Astrocyte of the cerebellum (primary cell): ENCODE results near the gene TBX3.

Experiments used
- DNase-seq: peaks from one replicate; pipeline ENCODE4 v3.0.0-alpha.2; 2011; ENCODE audit warnings: low read depth
- H3K4me3 ChIP-seq: 2 replicates; pipeline ENCODE4 v1.5.1; 2011; ENCODE audit warnings: mild to moderate bottlenecking, low read depth, low read length, moderate library complexity
- in situ Hi-C: cut with HindIII; loops from 2 replicates; pipeline ENCODE4 v1.10.0; 2017; ENCODE audit warnings: low sequenced_read_pairs
- TF ChIP-seq, protein P1 (sequence below): IDR thresholded peaks from 2 replicates; pipeline ENCODE4 v1.5.1; 2012; ENCODE audit warnings: low read length, low read depth, moderate library complexity, mild to moderate bottlenecking; ENCODE audit errors: missing control alignments

Gene TBX3

DNA sequence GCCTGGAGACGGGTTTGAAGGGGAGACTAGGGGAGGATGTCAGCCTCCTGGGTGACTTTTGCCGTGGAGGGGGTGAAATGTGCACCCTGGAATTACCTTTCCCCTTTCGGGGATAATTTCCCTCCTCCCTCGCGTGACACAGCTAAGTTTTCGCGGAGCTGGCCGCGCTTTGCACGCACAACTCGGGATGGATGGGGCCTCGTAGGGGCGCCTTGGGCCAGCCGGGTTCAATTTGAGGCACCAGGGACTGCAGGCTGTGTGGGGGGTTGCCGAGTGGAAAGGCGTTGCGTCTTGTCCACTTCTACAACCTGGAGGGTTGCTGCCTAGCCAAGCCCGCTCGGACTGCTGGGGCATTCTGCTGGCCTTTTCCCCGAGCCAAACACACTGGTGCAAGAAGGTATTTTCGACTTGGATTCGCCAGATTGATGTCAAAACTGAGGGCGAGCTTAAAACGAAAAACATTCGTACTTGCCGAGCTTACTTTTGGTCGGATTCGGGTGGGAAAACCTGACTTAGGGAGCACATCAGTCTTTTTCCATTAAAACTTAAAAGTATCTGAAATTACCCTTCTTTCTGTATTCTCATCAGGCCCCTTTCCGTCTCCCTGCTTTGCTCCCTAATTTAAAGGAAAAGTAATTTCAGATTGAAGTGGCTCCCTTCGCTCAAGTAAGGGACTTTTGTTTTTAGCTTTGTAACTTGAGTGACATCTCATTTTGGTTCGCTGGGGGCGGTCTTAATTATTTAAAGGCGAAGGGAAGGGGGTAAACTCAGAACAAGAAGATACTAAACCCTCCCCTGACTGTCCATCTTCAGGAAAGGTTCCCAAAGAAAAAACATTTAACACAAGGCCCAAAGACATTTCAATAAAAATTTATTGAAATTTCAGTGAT lies 14.3 kb downstream of the TBX3 start:
- in situ Hi-C loops: no loop called here
- TF ChIP-seq, protein P1, sequence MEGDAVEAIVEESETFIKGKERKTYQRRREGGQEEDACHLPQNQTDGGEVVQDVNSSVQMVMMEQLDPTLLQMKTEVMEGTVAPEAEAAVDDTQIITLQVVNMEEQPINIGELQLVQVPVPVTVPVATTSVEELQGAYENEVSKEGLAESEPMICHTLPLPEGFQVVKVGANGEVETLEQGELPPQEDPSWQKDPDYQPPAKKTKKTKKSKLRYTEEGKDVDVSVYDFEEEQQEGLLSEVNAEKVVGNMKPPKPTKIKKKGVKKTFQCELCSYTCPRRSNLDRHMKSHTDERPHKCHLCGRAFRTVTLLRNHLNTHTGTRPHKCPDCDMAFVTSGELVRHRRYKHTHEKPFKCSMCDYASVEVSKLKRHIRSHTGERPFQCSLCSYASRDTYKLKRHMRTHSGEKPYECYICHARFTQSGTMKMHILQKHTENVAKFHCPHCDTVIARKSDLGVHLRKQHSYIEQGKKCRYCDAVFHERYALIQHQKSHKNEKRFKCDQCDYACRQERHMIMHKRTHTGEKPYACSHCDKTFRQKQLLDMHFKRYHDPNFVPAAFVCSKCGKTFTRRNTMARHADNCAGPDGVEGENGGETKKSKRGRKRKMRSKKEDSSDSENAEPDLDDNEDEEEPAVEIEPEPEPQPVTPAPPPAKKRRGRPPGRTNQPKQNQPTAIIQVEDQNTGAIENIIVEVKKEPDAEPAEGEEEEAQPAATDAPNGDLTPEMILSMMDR: no peak
- peak overlapping the region; percentile 31 for H3K4me3 ChIP-seq
- DNase-seq: no peak

DNA sequence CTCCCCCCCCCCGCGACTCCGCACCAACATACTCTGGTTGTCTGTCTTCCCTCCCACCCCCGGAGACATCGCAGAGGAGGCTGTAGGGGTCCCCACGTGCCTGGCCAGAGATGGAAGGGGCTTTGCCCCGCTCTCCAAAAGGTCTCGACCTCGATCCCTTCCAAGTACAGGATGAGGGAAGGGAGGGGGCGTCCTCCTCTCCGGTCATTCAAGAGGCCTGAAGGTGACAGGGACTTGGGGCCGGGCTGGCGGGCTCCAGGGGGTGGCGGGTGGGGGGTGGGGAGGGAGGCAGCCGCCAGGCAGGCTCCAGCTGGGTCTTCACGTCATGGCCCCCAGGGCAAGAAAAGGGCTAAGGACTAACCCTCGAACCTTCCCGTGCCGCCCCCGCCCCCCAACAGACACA lies 15.1 kb downstream of the TBX3 start:
- DNase-seq: no peak
- peak overlapping the region; percentile 39 for H3K4me3 ChIP-seq
- TF ChIP-seq, protein P1: no peak
- in situ Hi-C loops: no loop called here

DNA sequence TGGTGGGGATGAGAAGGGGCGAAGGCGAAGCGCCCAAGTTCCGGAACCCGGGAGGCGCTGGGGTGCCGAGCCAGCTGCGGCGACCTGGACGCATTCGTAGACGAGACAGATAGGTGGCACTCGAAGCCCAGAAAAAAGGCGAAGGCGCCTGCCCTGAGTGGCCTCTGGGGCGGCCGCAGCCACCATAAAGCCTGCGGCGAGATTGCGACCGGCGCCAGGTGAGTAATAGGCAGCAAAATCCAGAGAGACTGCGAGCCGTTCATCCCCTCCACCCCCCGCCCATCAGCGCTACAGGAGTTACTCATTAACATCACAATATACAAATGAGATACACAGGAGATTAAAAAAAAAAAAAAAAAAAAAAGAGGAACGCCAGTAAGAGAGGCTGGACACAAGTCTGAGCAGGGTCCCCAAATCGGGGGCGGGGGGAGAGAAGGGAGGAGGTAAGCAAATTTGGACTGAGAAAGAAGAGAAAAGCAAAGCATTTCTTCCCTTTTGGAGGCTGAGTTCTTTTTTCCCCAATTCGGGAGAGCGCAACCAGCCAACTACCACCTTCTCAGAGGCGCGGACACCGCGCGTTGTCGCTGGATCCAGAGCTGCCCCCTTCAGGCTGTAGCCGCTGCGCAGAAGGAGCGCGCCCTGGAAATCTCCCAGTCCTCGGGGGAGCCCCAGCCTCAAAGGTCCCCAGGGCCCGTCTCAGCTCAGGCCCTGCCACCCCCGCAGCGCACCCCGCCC lies 15.7 kb downstream of the TBX3 start:
- TF ChIP-seq, protein P1: peak; percentile 50
- in situ Hi-C loops: no loop called here
- DNase-seq: no peak
- H3K4me3 ChIP-seq: peak overlapping the region; percentile 39

DNA sequence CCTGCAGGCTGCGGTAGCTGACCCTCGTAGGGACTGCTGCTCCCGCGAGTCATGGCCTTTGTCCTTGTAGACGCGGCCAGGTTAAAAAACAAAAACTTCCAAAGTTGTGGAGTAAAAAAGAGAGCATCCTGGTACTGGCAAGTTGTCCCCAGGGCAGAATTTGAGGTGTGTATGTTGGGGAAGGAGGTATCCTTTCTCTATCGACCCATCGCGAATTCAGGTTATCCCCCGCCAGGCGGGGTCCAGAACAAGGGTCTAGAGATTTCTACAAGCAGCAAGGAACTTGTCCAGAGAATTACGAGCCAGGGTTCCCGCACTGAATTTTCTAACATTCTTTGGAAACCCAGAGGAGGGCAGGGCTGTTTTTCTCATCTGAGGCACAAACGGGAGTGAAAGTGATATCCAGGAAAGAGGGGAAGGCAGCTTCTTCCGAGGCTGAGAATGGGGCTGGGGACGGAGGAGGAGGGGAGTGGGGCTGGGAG lies 16.3 kb downstream of the TBX3 start:
- in situ Hi-C loops: no loop called here
- peak overlapping the region; percentile 39 for H3K4me3 ChIP-seq
- no peak for DNase-seq
- TF ChIP-seq, protein P1: no peak

DNA sequence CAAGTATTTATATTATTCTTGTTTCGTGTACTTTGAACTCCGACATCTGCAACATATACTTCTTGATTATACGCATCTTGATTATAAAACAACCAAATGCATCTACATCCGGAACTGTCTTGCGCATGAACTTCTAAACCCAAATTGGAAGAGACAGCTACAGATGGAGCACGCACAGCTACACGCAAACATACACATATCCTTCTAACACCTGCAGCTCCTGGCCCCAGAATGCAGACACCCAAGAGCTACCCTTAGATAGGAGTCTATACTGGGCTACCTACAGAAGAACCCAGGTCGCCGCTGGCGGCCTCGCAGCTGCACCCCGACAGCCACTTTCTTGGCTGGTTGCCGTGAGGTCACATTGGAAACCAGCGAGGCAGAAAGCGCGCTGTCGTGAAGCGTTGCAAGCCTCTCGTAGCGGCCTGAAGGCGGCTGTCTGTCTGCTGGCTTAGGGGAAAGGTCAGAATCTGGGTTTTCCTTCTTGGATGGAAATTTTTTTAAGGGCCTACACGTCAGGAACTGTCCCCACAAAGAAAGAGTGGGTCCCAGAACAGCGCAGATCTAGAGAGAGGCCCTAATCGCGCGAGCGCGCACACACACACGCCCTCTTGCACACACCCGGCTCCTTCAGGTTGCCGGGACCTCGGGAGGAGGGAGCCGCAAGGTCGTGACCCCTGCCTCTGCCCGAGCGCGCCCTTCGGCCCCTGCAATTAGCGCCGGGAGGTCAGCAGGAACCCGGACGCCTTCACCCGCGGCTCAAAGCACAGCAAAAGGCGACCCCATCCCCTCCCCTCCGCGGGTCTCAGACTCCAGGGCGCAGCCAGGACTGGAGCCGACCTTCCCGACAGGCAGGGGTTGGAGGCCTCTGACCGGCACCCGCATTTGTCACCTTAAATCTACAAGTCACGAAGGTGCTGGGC lies 17.0 kb downstream of the TBX3 start:
- no peak overlapping the region for H3K4me3 ChIP-seq
- DNase-seq: no peak
- TF ChIP-seq, protein P1: no peak
- in situ Hi-C loops: no loop called here
